ENCODE results near the gene SH3TC2.

The SH3TC2 gene

GRCh38 chr5:148999741-149000140 lies 63.1 kb downstream of the SH3TC2 start:
- no peak for DNase-seq (ENCODE audit: low read depth)

DNA sequence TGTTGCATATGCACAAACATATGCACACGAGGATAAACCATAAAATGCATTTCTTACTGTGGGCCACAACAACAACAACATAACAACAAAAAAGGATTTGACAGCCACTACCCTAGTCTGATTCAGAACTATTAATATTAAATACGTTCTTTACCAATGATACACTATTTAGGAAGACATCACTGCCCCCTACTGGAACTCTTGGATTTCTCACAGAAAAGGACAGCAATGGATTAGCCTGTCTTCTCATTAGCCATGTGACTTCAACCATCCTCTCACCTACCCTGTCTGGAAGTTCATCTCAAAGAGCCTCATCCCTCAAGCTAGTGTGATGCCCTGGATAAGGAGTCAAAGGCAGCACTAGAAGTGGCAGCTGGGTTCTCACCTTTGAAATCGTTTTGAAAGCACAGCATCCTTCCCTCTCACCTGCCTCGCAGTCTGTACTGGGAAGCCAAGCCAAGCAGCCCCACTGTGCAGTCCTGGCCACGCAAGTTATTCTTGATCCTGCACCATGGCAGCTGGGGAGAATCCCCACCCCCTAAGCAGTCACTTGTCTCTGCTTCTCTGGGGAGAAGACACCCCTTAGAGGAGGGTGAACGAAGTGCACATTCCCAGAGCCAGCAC lies 64.6 kb downstream of the SH3TC2 start:
- no peak for DNase-seq (ENCODE audit: low read depth)

GRCh38 chr5:148996270-148996669 lies 66.6 kb downstream of the SH3TC2 start:
- DNase-seq (ENCODE audit: low read depth): no peak

DNA sequence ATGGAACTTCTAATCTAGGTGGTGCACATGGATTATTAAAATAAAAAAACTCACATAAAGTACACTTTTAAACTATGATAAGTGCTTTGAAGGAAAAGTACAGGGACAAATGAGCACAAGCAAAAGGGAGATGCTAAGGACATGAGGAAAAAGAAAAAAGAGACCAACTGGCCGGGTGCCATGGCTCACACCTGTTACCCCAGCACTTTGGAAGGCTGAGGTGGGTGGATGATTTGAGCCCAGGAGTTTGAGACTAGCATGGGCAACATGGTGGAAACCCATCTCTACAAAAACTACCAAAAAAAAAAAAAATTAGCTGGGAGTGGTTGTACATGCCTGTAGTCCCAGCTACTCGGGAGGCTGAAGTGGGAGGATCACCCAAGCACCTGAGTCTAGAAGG lies 67.1 kb downstream of the SH3TC2 start:
- no peak for DNase-seq (ENCODE audit: low read depth)

GRCh38 chr5:148993283-148993936 lies 69.5 kb downstream of the SH3TC2 start:
- DNase-seq (ENCODE audit: low read depth): no peak

DNA sequence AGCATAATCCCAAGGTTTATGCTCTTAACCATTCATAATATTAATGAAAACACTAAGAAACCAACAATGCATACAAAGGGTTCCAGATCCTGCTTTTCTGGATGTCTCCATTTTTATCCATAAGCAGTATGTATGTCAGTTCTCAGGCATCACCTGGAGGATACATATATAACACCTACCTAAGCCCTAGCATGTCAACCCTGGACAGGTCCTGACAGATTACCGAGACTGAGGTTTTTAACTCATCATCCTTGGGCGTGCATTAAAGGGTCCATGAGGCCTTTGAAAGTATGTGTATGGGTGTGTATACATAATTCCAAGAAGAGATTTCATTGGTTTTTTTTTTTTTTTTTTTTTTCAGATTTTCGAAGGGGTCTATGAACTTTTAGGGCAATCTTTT lies 70.6 kb downstream of the SH3TC2 start:
- DNase-seq (ENCODE audit: low read depth): no peak

DNA sequence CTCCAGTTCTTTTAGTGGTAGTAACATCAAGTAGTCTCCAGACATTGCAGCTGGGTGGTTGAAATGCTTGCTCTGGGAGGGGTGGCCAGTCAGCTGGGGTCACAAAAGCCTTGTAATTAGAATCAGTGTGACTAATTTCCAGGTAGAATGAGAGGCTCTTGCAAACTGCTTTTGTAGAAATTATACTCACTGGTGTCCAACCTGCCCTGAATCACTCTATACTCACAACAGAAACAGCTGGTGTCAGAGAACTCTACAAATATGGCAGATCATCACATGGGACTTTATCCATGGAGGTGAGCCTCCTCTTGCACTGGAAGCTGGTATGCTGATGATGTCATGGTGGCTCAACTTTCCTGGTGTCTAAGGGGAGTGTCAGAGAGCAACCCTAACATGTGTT lies 71.3 kb downstream of the SH3TC2 start:
- DNase-seq (ENCODE audit: low read depth): no peak

- no peak for DNase-seq (ENCODE audit: low read depth)
Observed at GRCh38 chr5:148990817-148991216, 72.0 kb downstream of the SH3TC2 start.

- DNase-seq (ENCODE audit: low read depth): no peak
Observed at GRCh38 chr5:148989567-148989966, 73.3 kb downstream of the SH3TC2 start.

GRCh38 chr5:148988328-148988727 lies 74.5 kb downstream of the SH3TC2 start:
- DNase-seq (ENCODE audit: low read depth): no peak

- DNase-seq (ENCODE audit: low read depth): no peak
Observed at GRCh38 chr5:148986636-148987035, 76.2 kb downstream of the SH3TC2 start.

GRCh38 chr5:148984345-148984744 lies 78.5 kb downstream of the SH3TC2 start:
- DNase-seq (ENCODE audit: low read depth): no peak

GRCh38 chr5:148981353-148981752 lies 81.5 kb downstream of the SH3TC2 start:
- no peak for DNase-seq (ENCODE audit: low read depth)

DNA sequence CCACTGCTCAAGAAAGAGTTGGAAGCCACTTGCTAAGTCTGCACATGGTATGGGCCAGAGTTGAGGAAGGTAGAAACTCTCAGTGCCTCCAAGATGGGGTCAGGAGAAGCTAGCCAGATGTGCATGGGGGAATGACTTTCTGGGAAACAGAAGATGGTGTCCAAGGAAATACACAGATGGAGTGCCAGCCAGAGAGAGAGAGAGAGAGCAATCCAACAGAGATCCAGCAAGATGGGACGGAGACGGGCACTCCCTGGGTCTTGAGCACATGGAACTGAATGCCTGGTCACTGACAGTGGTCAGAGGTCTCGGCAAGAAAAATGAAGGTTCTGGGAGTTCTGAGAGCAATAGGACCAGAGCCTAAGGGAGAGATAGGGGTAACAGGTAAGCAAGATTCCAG lies 82.1 kb downstream of the SH3TC2 start:
- no peak for DNase-seq (ENCODE audit: low read depth)

- no peak for DNase-seq (ENCODE audit: low read depth)
Observed at GRCh38 chr5:148979083-148979723, 83.7 kb downstream of the SH3TC2 start.

GRCh38 chr5:148978370-148979082 lies 84.3 kb downstream of the SH3TC2 start:
- DNase-seq (ENCODE audit: low read depth): no peak

DNA sequence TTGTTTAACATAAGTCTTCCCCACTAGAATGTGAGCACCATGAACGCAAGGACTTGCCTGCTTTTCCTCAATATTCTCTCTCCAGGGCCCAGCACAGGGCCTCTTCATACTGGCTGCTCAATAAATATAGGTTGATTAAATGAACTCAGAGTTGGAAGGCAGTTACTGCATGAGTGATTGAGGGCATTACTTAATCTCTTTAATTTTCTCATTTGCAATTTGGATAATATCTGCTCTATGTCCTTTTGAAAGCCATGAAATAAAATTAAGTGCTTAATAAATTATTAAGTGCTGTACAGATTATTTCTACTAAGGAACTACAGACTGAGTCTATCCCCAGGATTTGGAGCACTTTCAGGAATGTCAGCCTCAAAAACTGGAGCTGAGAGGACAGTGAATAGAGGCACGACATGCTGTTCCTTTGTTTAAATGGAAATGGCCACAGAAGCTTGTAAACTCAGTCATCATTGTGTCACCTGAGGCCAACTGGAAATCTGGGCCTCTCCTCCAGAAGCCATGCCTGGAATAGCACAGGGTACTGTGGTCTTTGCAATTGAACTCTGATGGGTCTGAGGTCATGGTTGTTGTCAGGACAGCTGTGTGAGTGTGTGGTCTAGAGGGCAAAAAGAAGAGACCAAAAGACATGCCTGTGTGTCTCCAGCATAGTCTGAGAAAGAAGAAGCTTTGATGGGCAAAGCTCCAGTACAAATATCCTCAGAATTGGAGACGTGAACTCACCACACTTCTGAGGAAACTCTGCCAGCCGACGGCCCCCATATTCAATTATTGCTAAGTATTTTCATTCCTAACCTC lies 86.1 kb downstream of the SH3TC2 start:
- no peak for DNase-seq (ENCODE audit: low read depth)

GRCh38 chr5:148974642-148975327 lies 88.1 kb downstream of the SH3TC2 start:
- no peak for DNase-seq (ENCODE audit: low read depth)

- no peak for DNase-seq (ENCODE audit: low read depth)
Observed at GRCh38 chr5:148973455-148973854, 89.4 kb downstream of the SH3TC2 start.

DNA sequence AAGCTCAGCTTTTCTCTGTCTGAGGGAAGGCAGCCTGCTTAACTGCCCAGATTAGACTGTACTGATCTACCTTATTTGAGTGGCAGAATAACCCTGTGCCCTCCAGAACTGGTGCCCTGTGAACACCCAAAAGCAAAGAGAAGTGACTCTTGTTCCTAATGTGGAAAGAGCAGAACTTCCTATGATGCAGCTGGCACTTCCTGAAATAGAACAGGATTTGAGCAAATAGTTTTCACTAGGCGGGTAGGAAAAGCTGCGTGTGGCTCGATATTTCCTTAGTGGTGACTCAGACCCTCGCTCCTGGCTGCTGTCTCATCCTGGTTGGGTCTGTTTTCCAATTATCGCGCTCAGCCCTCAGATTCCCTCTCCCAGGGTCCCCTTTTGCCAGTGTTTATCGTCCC lies 89.9 kb downstream of the SH3TC2 start:
- DNase-seq (ENCODE audit: low read depth): no peak

DNA sequence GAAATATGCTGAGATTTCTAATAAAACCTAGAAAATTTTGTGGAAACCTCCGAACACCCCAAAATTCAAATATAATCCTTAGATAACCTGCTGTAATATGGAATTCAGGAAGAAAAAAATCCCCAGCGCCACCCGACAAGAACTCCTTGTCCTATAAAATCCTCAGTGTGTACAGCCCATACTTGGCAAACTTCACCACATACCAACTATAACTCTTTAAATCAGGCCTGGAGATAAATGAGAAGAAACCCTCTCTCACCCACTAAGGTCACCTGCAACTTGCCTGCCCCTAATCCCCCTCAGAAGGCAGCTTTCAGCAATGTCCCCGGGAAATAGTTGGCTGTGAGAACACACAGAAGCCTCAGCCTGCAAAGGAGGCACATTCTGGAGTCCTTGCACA lies 90.5 kb downstream of the SH3TC2 start:
- no peak for DNase-seq (ENCODE audit: low read depth)

All from T follicular helper cell (primary cell).